Natural killer cell (primary cell): ENCODE results near the gene PDE6C. TPM values are rescaled to one million over a fixed set of nuclear protein-coding genes. Genes with fewer than 3 reads are reported as not detected.

Experiments
- ATAC-seq, 3 donors: fragments of 150-1000 bp in 2 of 3; fragments of 200-7000 bp in 1 of 3; cut with Tn5 transposase; 1 replicate in 1 of 3; 2 replicates in 2 of 3; pipeline ENCODE4 v1.10.0; 2021; ENCODE audit warnings: mild to moderate bottlenecking in 2 of 3, moderate library complexity in 2 of 3
- DNase-seq, 2 donors: peaks; one replicate each; pipeline versions ENCODE4 v3.0.0 to v3.0.0-alpha.2; 2013 to 2021; ENCODE audit warnings: mixed read lengths in 1 of 2
- H3K27ac ChIP-seq: one replicate; pipeline ENCODE4 v1.5.1; 2013; ENCODE audit warnings: mild to moderate bottlenecking, low read length
- H3K27me3 ChIP-seq: one replicate; pipeline ENCODE4 v1.6.1; 2013; ENCODE audit warnings: low read length; ENCODE audit not compliant: control insufficient read depth, insufficient read depth
- H3K36me3 ChIP-seq: one replicate; pipeline ENCODE4 v1.6.1; 2013; ENCODE audit warnings: low read length; ENCODE audit not compliant: control insufficient read depth, insufficient read depth
- H3K4me1 ChIP-seq: one replicate; pipeline ENCODE4 v1.6.1; 2013; ENCODE audit warnings: low read length; ENCODE audit not compliant: control insufficient read depth, insufficient read depth
- H3K4me3 ChIP-seq: one replicate; pipeline ENCODE4 v1.5.1; 2013; ENCODE audit warnings: low read length
- H3K9me3 ChIP-seq: one replicate; pipeline ENCODE4 v1.6.1; 2013; ENCODE audit warnings: low read length; ENCODE audit not compliant: control insufficient read depth, insufficient read depth
- H3K27ac Mint-ChIP-seq, 2 donors: one replicate each; pipeline ENCODE4 v1.8.0; 2022; ENCODE audit warnings: mild to moderate bottlenecking in 2 of 2, mixed read lengths in 2 of 2, moderate library complexity in 1 of 2
- H3K27me3 Mint-ChIP-seq, 2 donors: one replicate each; pipeline ENCODE4 v1.8.0; 2022; ENCODE audit warnings: low read depth in 2 of 2, mixed read lengths in 2 of 2
- H3K36me3 Mint-ChIP-seq: one replicate; pipeline ENCODE4 v1.8.0; 2022; ENCODE audit warnings: mixed read lengths
- H3K4me1 Mint-ChIP-seq, 2 donors: one replicate each; pipeline ENCODE4 v1.8.0; 2022; ENCODE audit warnings: mixed read lengths in 2 of 2
- H3K4me3 Mint-ChIP-seq: one replicate; pipeline ENCODE4 v1.8.0; 2022; ENCODE audit warnings: mild to moderate bottlenecking, moderate library complexity, mixed read lengths
- H3K9me3 Mint-ChIP-seq, 2 donors: one replicate each; pipeline ENCODE4 v1.8.0; 2022; ENCODE audit warnings: mixed read lengths in 2 of 2
- WGBS: methylation state at CpG from one replicate; pipeline ENCODE4 v1.1.7; 2013; ENCODE audit warnings: missing lambda C conversion rate; ENCODE audit not compliant: insufficient coverage; 5-methylcytosine and 5-hydroxymethylcytosine counted together
- intact Hi-C: fragments of 100-400 bp; cut with micrococcal nuclease; formaldehyde crosslinking; loops from one replicate; pipeline ENCODE4 v1.14.2; 2022
- total RNA-seq, 4 donors: library from RNA; stranded (reverse); fragments of 120-200 nt in 1 of 4; gene quantifications; one replicate each; pipeline versions ENCODE4 v1.2.3 to v1.2.4, GENCODE V29; 2013 to 2022
- TF ChIP-seq, protein P1 (sequence below): fragments of 200-600 bp; IDR thresholded peaks from one replicate; pipeline ENCODE4 v1.8.0; 2022; ENCODE audit warnings: antibody characterized with exemption

The PDE6C gene
- total RNA-seq, 3 donors from 2014 or later (not counting 1 experiment from before 2014, with no cell fraction given) = not detected

- Histone ChIP-seq H3K36me3 (peaks cover 38% of the 10 kb centered on the region), H3K4me3 (no peak overlapping the region), H3K27ac (no peak overlapping the region), H3K9me3 (no peaks in the 10 kb centered on the region), H3K4me1 (no peaks in the 10 kb centered on the region), H3K27me3 (no peaks in the 10 kb centered on the region)
- H3K27me3 Mint-ChIP-seq = no peaks in the 10 kb centered on the region
- TF ChIP-seq, protein P1, sequence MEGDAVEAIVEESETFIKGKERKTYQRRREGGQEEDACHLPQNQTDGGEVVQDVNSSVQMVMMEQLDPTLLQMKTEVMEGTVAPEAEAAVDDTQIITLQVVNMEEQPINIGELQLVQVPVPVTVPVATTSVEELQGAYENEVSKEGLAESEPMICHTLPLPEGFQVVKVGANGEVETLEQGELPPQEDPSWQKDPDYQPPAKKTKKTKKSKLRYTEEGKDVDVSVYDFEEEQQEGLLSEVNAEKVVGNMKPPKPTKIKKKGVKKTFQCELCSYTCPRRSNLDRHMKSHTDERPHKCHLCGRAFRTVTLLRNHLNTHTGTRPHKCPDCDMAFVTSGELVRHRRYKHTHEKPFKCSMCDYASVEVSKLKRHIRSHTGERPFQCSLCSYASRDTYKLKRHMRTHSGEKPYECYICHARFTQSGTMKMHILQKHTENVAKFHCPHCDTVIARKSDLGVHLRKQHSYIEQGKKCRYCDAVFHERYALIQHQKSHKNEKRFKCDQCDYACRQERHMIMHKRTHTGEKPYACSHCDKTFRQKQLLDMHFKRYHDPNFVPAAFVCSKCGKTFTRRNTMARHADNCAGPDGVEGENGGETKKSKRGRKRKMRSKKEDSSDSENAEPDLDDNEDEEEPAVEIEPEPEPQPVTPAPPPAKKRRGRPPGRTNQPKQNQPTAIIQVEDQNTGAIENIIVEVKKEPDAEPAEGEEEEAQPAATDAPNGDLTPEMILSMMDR = no peak
- H3K27ac Mint-ChIP-seq = no peak overlapping the region
- intact Hi-C loops = no loop called here
- ATAC-seq = no peak
- no peaks in the 10 kb centered on the region for H3K4me1 Mint-ChIP-seq
- H3K36me3 Mint-ChIP-seq = peaks cover 14% of the 10 kb centered on the region
- no peaks in the 10 kb centered on the region for H3K9me3 Mint-ChIP-seq
- H3K4me3 Mint-ChIP-seq = no peak overlapping the region
- no CpG with 5 or more reads among the region's 4 CpGs for WGBS
- no peak for DNase-seq
Observed at GRCh38 chr10:93666030-93666429, 53.7 kb downstream of the PDE6C start.

DNA sequence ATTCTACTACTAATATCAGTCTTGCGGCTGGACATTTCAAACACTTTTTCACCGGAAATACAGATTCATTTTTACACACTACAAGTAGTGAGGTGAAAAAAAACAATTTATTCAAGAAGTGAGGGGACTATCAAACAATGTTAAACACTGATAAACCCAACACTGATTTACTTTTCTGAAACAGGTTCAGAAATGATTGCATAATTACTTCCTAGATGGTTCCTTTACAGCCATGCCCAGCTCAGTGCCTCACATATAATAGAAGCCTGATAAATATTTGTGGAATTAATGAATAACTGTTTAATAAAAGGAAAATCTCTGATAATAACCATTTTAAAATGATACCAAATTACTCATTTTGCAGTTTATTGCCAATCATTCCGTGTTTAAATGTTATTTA lies 55.5 kb downstream of the PDE6C start:
- Histone ChIP-seq H3K4me3 (no peak overlapping the region), H3K9me3 (no peaks in the 10 kb centered on the region), H3K4me1 (no peaks in the 10 kb centered on the region), H3K36me3 (peaks cover 44% of the 10 kb centered on the region), H3K27ac (no peak overlapping the region), H3K27me3 (no peaks in the 10 kb centered on the region)
- DNase-seq = no peak
- Mint-ChIP-seq H3K4me3 (no peak overlapping the region), H3K9me3 (no peaks in the 10 kb centered on the region), H3K4me1 (no peaks in the 10 kb centered on the region), H3K27ac (no peak overlapping the region), H3K36me3 (peaks cover 14% of the 10 kb centered on the region), H3K27me3 (no peaks in the 10 kb centered on the region)
- no peak for ATAC-seq
- no CpG with 5 or more reads among the region's 3 CpGs for WGBS
- TF ChIP-seq, protein P1 = no peak
- intact Hi-C loops = no loop called here

DNA sequence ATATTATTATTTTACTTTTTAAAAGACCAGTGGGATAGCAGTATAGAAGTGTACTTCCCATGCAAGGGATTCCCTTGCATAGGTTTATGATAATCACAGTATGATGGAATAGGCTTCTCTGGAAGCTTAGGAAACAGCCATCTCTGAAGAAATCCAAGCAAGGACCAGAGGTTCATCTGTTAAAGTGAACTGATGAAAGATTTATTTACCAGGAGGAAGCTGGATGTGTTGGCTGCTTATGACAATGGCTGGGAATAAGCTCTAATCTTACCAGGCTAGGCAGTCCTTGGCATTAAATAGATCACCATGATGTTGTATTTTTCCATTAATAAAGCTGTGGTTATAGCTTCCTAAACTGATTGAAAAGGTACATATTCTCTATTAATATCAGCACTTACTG lies 58.0 kb downstream of the PDE6C start:
- intact Hi-C loops = no loop called here
- ATAC-seq (no peak), DNase-seq (no peak)
- H3K9me3 Mint-ChIP-seq = no peaks in the 10 kb centered on the region
- no peak overlapping the region for H3K27ac Mint-ChIP-seq
- peaks cover 22% of the 10 kb centered on the region for H3K36me3 Mint-ChIP-seq
- no peaks in the 10 kb centered on the region for H3K27me3 Mint-ChIP-seq
- Histone ChIP-seq H3K4me3 (no peak overlapping the region), H3K4me1 (no peaks in the 10 kb centered on the region), H3K9me3 (no peaks in the 10 kb centered on the region), H3K27me3 (no peaks in the 10 kb centered on the region), H3K36me3 (peaks cover 64% of the 10 kb centered on the region), H3K27ac (no peak overlapping the region)
- TF ChIP-seq, protein P1 = no peak
- H3K4me3 Mint-ChIP-seq = no peak overlapping the region
- H3K4me1 Mint-ChIP-seq = no peaks in the 10 kb centered on the region

- intact Hi-C loops = no loop called here
- H3K9me3 Mint-ChIP-seq = no peaks in the 10 kb centered on the region
- Histone ChIP-seq H3K36me3 (peaks cover 70% of the 10 kb centered on the region), H3K27me3 (no peaks in the 10 kb centered on the region), H3K4me1 (no peaks in the 10 kb centered on the region), H3K4me3 (no peak overlapping the region), H3K27ac (no peak overlapping the region), H3K9me3 (no peaks in the 10 kb centered on the region)
- no peak overlapping the region for H3K4me3 Mint-ChIP-seq
- H3K27ac Mint-ChIP-seq = no peak overlapping the region
- no peak for DNase-seq
- TF ChIP-seq, protein P1 = no peak
- peaks cover 22% of the 10 kb centered on the region for H3K36me3 Mint-ChIP-seq
- H3K4me1 Mint-ChIP-seq = no peaks in the 10 kb centered on the region
- H3K27me3 Mint-ChIP-seq = no peaks in the 10 kb centered on the region
- ATAC-seq = no peak
- 100% methylated on average over 1 of the region's 2 CpGs for WGBS
Observed at GRCh38 chr10:93671042-93671441, 58.7 kb downstream of the PDE6C start.
